Common myeloid progenitor, CD34-positive (primary cell): ENCODE results near the gene TRIM65. TPM values are rescaled to one million over a fixed set of nuclear protein-coding genes. Genes with fewer than 3 reads are reported as not detected.
A peak's percentile ranks its signal among the peaks of the same experiment; 100 is the strongest.

Source experiments
- CTCF ChIA-PET: fragments of 350-600 bp; sonication (Branson Sonifier 250); formaldehyde crosslinking; loops from one replicate; lab custom pipeline; 2021; ENCODE audit warnings: antibody characterized with exemption; lab: Charles Lee
- POLR2A ChIA-PET: fragments of 350-600 bp; sonication (Branson Sonifier 250); formaldehyde crosslinking; loops from one replicate; lab custom pipeline; 2021; ENCODE audit warnings: antibody characterized with exemption; lab: Charles Lee
- DNase-seq, 3 donors: peaks; one replicate each; pipeline versions ENCODE4 v3.0.0 to v3.0.0-alpha.2; 2013
- H3K27ac ChIP-seq, 2 experiments: 1 replicate in 1 of 2; 2 replicates in 1 of 2; pipeline ENCODE4 v1.7.0; 2013; ENCODE audit warnings: inconsistent platforms in 2 of 2, low read length in 2 of 2, mild to moderate bottlenecking in 2 of 2, low read depth in 1 of 2, moderate library complexity in 1 of 2; ENCODE audit not compliant: severe bottlenecking in 2 of 2, insufficient read depth in 1 of 2, poor library complexity in 1 of 2
- H3K27me3 ChIP-seq, 5 experiments: replicated peaks in 2 of 5; 1 replicate in 3 of 5; 2 replicates in 2 of 5; pipeline versions ENCODE4 v1.6.1 to v1.7.0; 2013; ENCODE audit warnings: low read length in 4 of 5, mild to moderate bottlenecking in 2 of 5, moderate library complexity in 2 of 5, inconsistent platforms in 1 of 5; ENCODE audit not compliant: insufficient read depth in 5 of 5, control insufficient read depth in 4 of 5
- H3K36me3 ChIP-seq, 4 experiments: 1 replicate in 2 of 4; 2 replicates in 2 of 4; pipeline versions ENCODE4 v1.6.1 to v1.7.0; 2013; ENCODE audit warnings: low read length in 3 of 4, control low read depth in 1 of 4, mild to moderate bottlenecking in 1 of 4; ENCODE audit not compliant: control insufficient read depth in 4 of 4, insufficient read depth in 4 of 4
- H3K4me1 ChIP-seq, 4 experiments: 1 replicate in 3 of 4; 2 replicates in 1 of 4; pipeline versions ENCODE4 v1.6.1 to v1.7.1; 2013; ENCODE audit warnings: low read length in 3 of 4, mild to moderate bottlenecking in 3 of 4, control low read depth in 1 of 4, inconsistent platforms in 1 of 4, moderate library complexity in 1 of 4; ENCODE audit not compliant: control insufficient read depth in 4 of 4, insufficient read depth in 4 of 4; ENCODE audit errors: control extremely low read depth in 1 of 4
- H3K4me3 ChIP-seq, 7 experiments: 1 replicate in 4 of 7; 2 replicates in 3 of 7; pipeline versions ENCODE4 v1.5.1 to v1.7.0; 2013; ENCODE audit warnings: mild to moderate bottlenecking in 7 of 7, low read length in 6 of 7, moderate library complexity in 6 of 7, inconsistent platforms in 2 of 7, low read depth in 2 of 7, control low read depth in 1 of 7; ENCODE audit not compliant: insufficient read depth in 4 of 7, control insufficient read depth in 1 of 7; ENCODE audit errors: extremely low read depth in 1 of 7
- H3K9me3 ChIP-seq, 5 experiments: 1 replicate in 4 of 5; 2 replicates in 1 of 5; pipeline versions ENCODE4 v1.6.1 to v1.7.1; 2013; ENCODE audit warnings: low read length in 4 of 5, mild to moderate bottlenecking in 2 of 5, inconsistent platforms in 1 of 5, low read depth in 1 of 5, moderate library complexity in 1 of 5; ENCODE audit not compliant: control insufficient read depth in 4 of 5, insufficient read depth in 2 of 5; ENCODE audit errors: control extremely low read depth in 1 of 5
- WGBS: methylation state at CpG from one replicate; pipeline ENCODE4 v1.1.5; 2013; ENCODE audit not compliant: insufficient coverage; 5-methylcytosine and 5-hydroxymethylcytosine counted together
- polyA plus RNA-seq: library from polyadenylated mRNA; unstranded; fragments of 120-200 nt; gene quantifications from one replicate; pipeline ENCODE4 v1.2.1, GENCODE V29; 2013

Gene TRIM65
- 21.2 TPM for polyA plus RNA-seq

GRCh38 chr17:75896415-75897159 lies at the start of gene TRIM65:
Gene TRIM65, minus strand, starts transcription at chr17:75896951. Its CDS starts 14 bp downstream, at chr17:75896937.
- Histone ChIP-seq H3K27me3 (no peaks in the 10 kb centered on the region), H3K9me3 (no peaks in the 10 kb centered on the region), H3K4me1 (peaks cover 2 to 25% (median 20%) of the 10 kb centered on the region in 4 experiments), H3K36me3 (peaks cover 4 to 67% (median 43%) of the 10 kb centered on the region in 4 experiments), H3K27ac (peak within 1 kb of the TSS in 1 of 2 experiments; percentile 70), H3K4me3 (peak within 1 kb of the TSS; percentile 66 to 85 (median 76))
- under 1% methylated on average over 83 of the region's 102 CpGs for WGBS
- DNase-seq: peak; percentile 83 to 88 (median 83)
- POLR2A ChIA-PET: interaction anchor here (1.2 to 2.2 kb wide), 4 partner anchors 19 to 113 kb away, joined by 3 to 17 read pairs (median 6); partner anchors contain the start of genes TRIM47, UNC13D and WBP2
- CTCF ChIA-PET: interaction anchor here (0.7 to 15.2 kb wide), 15 partner anchors 8 to 143 kb away, joined by 3 to 173 read pairs (median 5); partner anchors contain the start of genes MRPL38, TRIM47, UNC13D and WBP2

GRCh38 chr17:75945211-75945610 lies 48.5 kb upstream of the TRIM65 start:
- no peaks in the 10 kb centered on the region for H3K9me3 ChIP-seq
- peaks cover 0 to 12% (median 9%) of the 10 kb centered on the region in 4 experiments for H3K4me1 ChIP-seq
- peaks cover 16 to 46% (median 31%) of the 10 kb centered on the region in 4 experiments for H3K36me3 ChIP-seq
- CTCF ChIA-PET: interaction anchor here (0.8 kb wide), 1 partner anchor 120 kb away, joined by 3 read pairs; no protein-coding TSS in a partner anchor
- POLR2A ChIA-PET: no interaction called here
- no peak overlapping the region for H3K27ac ChIP-seq
- H3K4me3 ChIP-seq: no peak overlapping the region
- DNase-seq: no peak
- no peaks in the 10 kb centered on the region for H3K27me3 ChIP-seq
- WGBS: 50% methylated on average over 1 of the region's 2 CpGs

- Histone ChIP-seq H3K27ac (no peak overlapping the region), H3K36me3 (peaks cover 8 to 31% (median 19%) of the 10 kb centered on the region in 4 experiments), H3K27me3 (no peaks in the 10 kb centered on the region), H3K9me3 (no peaks in the 10 kb centered on the region), H3K4me3 (no peak overlapping the region), H3K4me1 (peaks cover 0 to 13% (median 10%) of the 10 kb centered on the region in 4 experiments)
- ChIA-PET CTCF (interaction anchor here (1.0 kb wide), 1 partner anchor 10 kb away, joined by 3 read pairs; no protein-coding TSS in a partner anchor), POLR2A (interaction anchor here (0.8 kb wide), 1 partner anchor 22 kb away, joined by 3 read pairs; no protein-coding TSS in a partner anchor)
- WGBS: 100% methylated on average over 1 of the region's 1 CpG
- DNase-seq: no peak
Observed at GRCh38 chr17:75943491-75943890, 46.7 kb upstream of the TRIM65 start.

- no peak for DNase-seq
- no peaks in the 10 kb centered on the region for H3K9me3 ChIP-seq
- ChIA-PET POLR2A (no interaction called here), CTCF (no interaction called here)
- 100% methylated on average over 1 of the region's 4 CpGs for WGBS
- H3K27ac ChIP-seq: no peak overlapping the region
- no peak overlapping the region for H3K4me3 ChIP-seq
- H3K27me3 ChIP-seq: no peaks in the 10 kb centered on the region
- H3K4me1 ChIP-seq: peaks cover 0 to 13% (median 10%) of the 10 kb centered on the region in 4 experiments
- peaks cover 5 to 22% (median 14%) of the 10 kb centered on the region in 4 experiments for H3K36me3 ChIP-seq
Observed at GRCh38 chr17:75942473-75942872, 45.7 kb upstream of the TRIM65 start.

GRCh38 chr17:75941442-75941819 lies 44.7 kb upstream of the TRIM65 start:
- peaks cover 3 to 15% (median 10%) of the 10 kb centered on the region in 4 experiments for H3K36me3 ChIP-seq
- POLR2A ChIA-PET: no interaction called here
- H3K27me3 ChIP-seq: no peaks in the 10 kb centered on the region
- peaks cover 0 to 13% (median 10%) of the 10 kb centered on the region in 4 experiments for H3K4me1 ChIP-seq
- peak overlapping the region in 1 of 2 experiments; percentile 85 for H3K27ac ChIP-seq
- peak overlapping the region in 6 of 7 experiments; percentile 39 to 90 (median 80) for H3K4me3 ChIP-seq
- WGBS: 73% methylated on average over 3 of the region's 6 CpGs
- no peaks in the 10 kb centered on the region for H3K9me3 ChIP-seq
- no peak for DNase-seq
- CTCF ChIA-PET: interaction anchor here (0.9 to 1.2 kb wide), 2 partner anchors 73 to 84 kb away, joined by 3 to 4 read pairs; no protein-coding TSS in a partner anchor

- peak; percentile 83 to 92 (median 86) for DNase-seq
- H3K36me3 ChIP-seq: peaks cover 0 to 9% (median 7%) of the 10 kb centered on the region in 4 experiments
- peak within 1 kb of the TSS; percentile 68 to 90 (median 81) for H3K4me3 ChIP-seq
- peaks cover 0 to 13% (median 10%) of the 10 kb centered on the region in 4 experiments for H3K4me1 ChIP-seq
- peak within 1 kb of the TSS; percentile 58 to 85 for H3K27ac ChIP-seq
- CTCF ChIA-PET: interaction anchor here (0.9 to 1.2 kb wide), 3 partner anchors 29 to 85 kb away, joined by 3 to 4 read pairs (median 3); no protein-coding TSS in a partner anchor
- H3K9me3 ChIP-seq: no peaks in the 10 kb centered on the region
- no peaks in the 10 kb centered on the region for H3K27me3 ChIP-seq
- POLR2A ChIA-PET: no interaction called here
- 0% methylated on average over 40 of the region's 63 CpGs for WGBS
Observed at GRCh38 chr17:75940727-75941441, 44.1 kb upstream of the TRIM65 start, which contains the start of gene FBF1. Gene FBF1, minus strand, starts transcription at chr17:75941042. Its CDS starts 2,893 bp downstream, at chr17:75938149.
